MM.1S (cell line): ENCODE measurements around the gene SLC10A3.

Experiments
- DNase-seq: peaks from one replicate; pipeline ENCODE4 v3.0.0-alpha.2; 2015
- H2AFZ ChIP-seq: fragments of 300-600 bp; sonication (generic); 2 replicates; pipeline ENCODE4 v1.6.0; 2016; ENCODE audit warnings: antibody characterized with exemption, low read length
- H3F3A ChIP-seq: fragments of 300-600 bp; sonication (generic); 2 replicates; pipeline ENCODE4 v1.6.1; 2016; ENCODE audit warnings: mild to moderate bottlenecking, antibody characterized with exemption, low read length, moderate library complexity, mixed read lengths; ENCODE audit not compliant: insufficient read depth
- H3K27ac ChIP-seq: fragments of 300-600 bp; sonication (generic); 2 replicates; pipeline ENCODE4 v1.5.1; 2016; ENCODE audit warnings: mild to moderate bottlenecking, low read length
- H3K27me3 ChIP-seq: fragments of 300-600 bp; sonication (generic); replicated peaks from 2 replicates; pipeline ENCODE4 v1.6.0; 2016; ENCODE audit warnings: low read length; ENCODE audit not compliant: insufficient read depth
- H3K36me3 ChIP-seq: fragments of 300-600 bp; sonication (generic); replicated peaks from 2 replicates; pipeline ENCODE4 v1.6.1; 2016; ENCODE audit warnings: mild to moderate bottlenecking, low read length, mixed read lengths; ENCODE audit not compliant: insufficient read depth
- H3K4me1 ChIP-seq: fragments of 300-600 bp; sonication (generic); 2 replicates; pipeline ENCODE4 v1.6.1; 2016; ENCODE audit warnings: low read length, mixed read lengths
- H3K4me2 ChIP-seq: fragments of 300-600 bp; sonication (generic); 2 replicates; pipeline ENCODE4 v1.6.0; 2016; ENCODE audit warnings: low read depth, low read length
- H3K4me3 ChIP-seq: fragments of 300-600 bp; sonication (generic); 2 replicates; pipeline ENCODE4 v1.5.1; 2016; ENCODE audit warnings: low read length, mixed read lengths
- H3K79me2 ChIP-seq: fragments of 300-600 bp; sonication (generic); 2 replicates; pipeline ENCODE4 v1.6.1; 2016; ENCODE audit warnings: mixed run types, low read length, mixed read lengths
- H3K9ac ChIP-seq: fragments of 300-600 bp; sonication (generic); 2 replicates; pipeline ENCODE4 v1.6.1; 2016; ENCODE audit warnings: low read length, mixed read lengths
- H3K9me2 ChIP-seq: fragments of 300-600 bp; sonication (generic); replicated peaks from 2 replicates; pipeline ENCODE4 v1.6.1; 2016; ENCODE audit warnings: mild to moderate bottlenecking, low read length, mixed read lengths; ENCODE audit not compliant: insufficient read depth
- H3K9me3 ChIP-seq: fragments of 300-600 bp; sonication (generic); replicated peaks from 2 replicates; pipeline ENCODE4 v1.6.1; 2016; ENCODE audit warnings: mild to moderate bottlenecking, low read length, mixed read lengths; ENCODE audit not compliant: insufficient read depth
- H4K20me1 ChIP-seq: fragments of 300-600 bp; sonication (generic); 2 replicates; pipeline ENCODE4 v1.6.1; 2016; ENCODE audit warnings: mild to moderate bottlenecking, low read length, moderate library complexity, mixed read lengths; ENCODE audit not compliant: insufficient read depth
- CTCF ChIP-seq: fragments of 300-600 bp; sonication (generic); IDR thresholded peaks from 2 replicates; pipeline ENCODE4 v1.5.1; 2016; ENCODE audit warnings: antibody characterized with exemption, low read length, mixed read lengths
- EZH2 ChIP-seq: fragments of 300-600 bp; sonication (generic); optimal IDR thresholded peaks from 2 replicates; pipeline ENCODE3; 2017; ENCODE audit warnings: low read depth, mild to moderate bottlenecking, antibody characterized with exemption, low read length, mixed read lengths
- EZH2phosphoT487 ChIP-seq: fragments of 300-600 bp; sonication (generic); IDR thresholded peaks from 2 replicates; pipeline ENCODE4 v1.6.1; 2018; ENCODE audit warnings: antibody characterized with exemption, low read length

Gene SLC10A3

GRCh38 chrX:154443479-154443910 is 46.9 kb downstream of the SLC10A3 start:
- no peaks in the 10 kb centered on the region for H3K9me3 ChIP-seq
- H3K4me3 ChIP-seq, result peak overlapping the region; percentile 49
- H3F3A ChIP-seq, result peaks cover 8% of the 10 kb centered on the region
- no peaks in the 10 kb centered on the region for H4K20me1 ChIP-seq
- no peaks in the 10 kb centered on the region for H3K27me3 ChIP-seq
- TF ChIP-seq EZH2phosphoT487 (no peak), EZH2 (no peak), CTCF (no peak)
- peaks cover 38% of the 10 kb centered on the region for H3K79me2 ChIP-seq
- peak overlapping the region; percentile 37; the same call in 1 of the 2 replicates for H3K9ac ChIP-seq
- H3K36me3 ChIP-seq, result no peaks in the 10 kb centered on the region
- no peaks in the 10 kb centered on the region for H3K9me2 ChIP-seq
- no peaks in the 10 kb centered on the region for H3K4me1 ChIP-seq
- H3K4me2 ChIP-seq, result peak overlapping the region; percentile 62; the same call in 1 of the 2 replicates
- H3K27ac ChIP-seq, result no peak overlapping the region
- no peak for DNase-seq
- H2AFZ ChIP-seq, result no peak overlapping the region

GRCh38 chrX:154441984-154442707 is 48.3 kb downstream of the SLC10A3 start:
- no peak overlapping the region for H2AFZ ChIP-seq
- peaks cover 8% of the 10 kb centered on the region for H3F3A ChIP-seq
- peaks cover 51% of the 10 kb centered on the region for H3K79me2 ChIP-seq
- no peak overlapping the region for H3K9ac ChIP-seq
- DNase-seq, result no peak
- no peaks in the 10 kb centered on the region for H3K9me3 ChIP-seq
- H3K4me3 ChIP-seq, result no peak overlapping the region
- H3K36me3 ChIP-seq, result no peaks in the 10 kb centered on the region
- H3K4me1 ChIP-seq, result 0 out of 2 replicates have a peak, but pooled peaks cover 7% of the 10 kb centered on the region
- no peak overlapping the region for H3K4me2 ChIP-seq
- H3K27ac ChIP-seq, result no peak overlapping the region
- no peaks in the 10 kb centered on the region for H4K20me1 ChIP-seq
- no peaks in the 10 kb centered on the region for H3K27me3 ChIP-seq
- no peaks in the 10 kb centered on the region for H3K9me2 ChIP-seq
- TF ChIP-seq EZH2phosphoT487 (no peak), CTCF (no peak), EZH2 (no peak)

- H3K27ac ChIP-seq, result no peak overlapping the region
- H3K27me3 ChIP-seq, result no peaks in the 10 kb centered on the region
- no peaks in the 10 kb centered on the region for H4K20me1 ChIP-seq
- no peaks in the 10 kb centered on the region for H3K9me3 ChIP-seq
- H2AFZ ChIP-seq, result no peak overlapping the region
- H3K9ac ChIP-seq, result no peak overlapping the region
- no peak for DNase-seq
- no peak overlapping the region for H3K4me3 ChIP-seq
- H3K4me2 ChIP-seq, result no peak overlapping the region
- no peaks in the 10 kb centered on the region for H3K36me3 ChIP-seq
- no peaks in the 10 kb centered on the region for H3K9me2 ChIP-seq
- TF ChIP-seq CTCF (no peak), EZH2phosphoT487 (no peak), EZH2 (no peak)
- H3F3A ChIP-seq, result peaks cover 8% of the 10 kb centered on the region
- H3K79me2 ChIP-seq, result peaks cover 53% of the 10 kb centered on the region
- 0 out of 2 replicates have a peak, but pooled peaks cover 7% of the 10 kb centered on the region for H3K4me1 ChIP-seq
Measured at GRCh38 chrX:154441564-154441963, 48.9 kb downstream of the SLC10A3 start.
